ENCODE results near the gene HSD11B2.

The HSD11B2 gene

DNA sequence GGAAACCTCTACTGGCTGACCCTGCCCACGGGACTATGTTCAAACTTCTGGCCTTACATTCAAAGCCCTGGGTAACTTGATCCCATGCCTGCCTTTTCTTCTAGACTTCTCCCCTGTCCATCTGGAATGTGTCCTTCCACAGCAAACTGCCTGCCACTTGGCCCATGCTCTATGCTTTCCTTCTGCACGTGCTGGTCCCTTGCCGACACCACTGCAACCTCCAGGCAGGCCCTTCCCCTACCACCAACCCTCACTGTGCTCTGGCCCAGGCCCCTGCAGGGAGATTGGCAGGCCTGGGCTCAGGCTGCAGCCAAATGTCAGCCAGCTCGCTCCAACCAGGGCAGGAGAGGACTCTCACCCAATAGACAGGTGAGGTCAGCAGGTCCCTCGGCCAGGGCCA, 11.0 kb downstream of the HSD11B2 start:
- ATAC-seq (ENCODE audit: insufficient read depth, low read depth): no peak
- Histone ChIP-seq H3K9ac (ENCODE audit: low read depth, low read length) (no peak overlapping the region), H3K27ac (ENCODE audit: low read length) (no peak overlapping the region)

DNA sequence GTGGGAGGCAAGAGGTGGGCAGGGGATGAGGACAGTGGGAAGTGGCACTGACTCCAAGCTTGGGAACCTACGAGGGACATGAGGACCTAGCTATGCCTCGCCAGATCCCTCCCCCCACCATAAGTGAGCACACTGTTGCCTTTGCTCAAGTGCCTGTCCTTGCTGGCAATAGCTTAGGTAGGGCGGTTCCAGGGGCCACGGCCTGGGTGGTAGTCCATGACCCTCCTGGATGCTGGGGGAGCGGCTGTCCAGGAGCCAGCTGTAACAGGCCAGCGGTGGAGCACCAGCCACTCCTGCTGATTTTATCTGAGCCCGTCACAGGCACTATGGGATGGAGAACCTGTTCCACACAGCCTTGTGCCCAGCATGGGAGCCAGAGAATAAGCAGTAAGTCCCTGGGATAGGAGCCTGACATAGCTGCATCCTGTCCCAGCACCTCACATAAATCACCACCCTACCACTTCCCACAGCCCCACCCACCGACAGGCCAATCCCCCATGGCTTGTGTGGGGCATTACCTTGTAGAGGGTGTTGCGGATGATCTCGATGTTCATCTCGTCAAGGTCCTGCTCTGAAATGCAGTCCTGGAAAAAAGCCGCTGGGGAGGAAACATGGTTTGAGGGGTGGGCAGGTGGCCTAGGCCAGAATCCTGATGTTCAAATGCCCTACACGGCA, 11.8 kb downstream of the HSD11B2 start:
- no peak overlapping the region for H3K4me3 ChIP-seq (ENCODE audit: low read depth in 1 of 2, low read length in 2 of 2)
- TF ChIP-seq, protein P1, sequence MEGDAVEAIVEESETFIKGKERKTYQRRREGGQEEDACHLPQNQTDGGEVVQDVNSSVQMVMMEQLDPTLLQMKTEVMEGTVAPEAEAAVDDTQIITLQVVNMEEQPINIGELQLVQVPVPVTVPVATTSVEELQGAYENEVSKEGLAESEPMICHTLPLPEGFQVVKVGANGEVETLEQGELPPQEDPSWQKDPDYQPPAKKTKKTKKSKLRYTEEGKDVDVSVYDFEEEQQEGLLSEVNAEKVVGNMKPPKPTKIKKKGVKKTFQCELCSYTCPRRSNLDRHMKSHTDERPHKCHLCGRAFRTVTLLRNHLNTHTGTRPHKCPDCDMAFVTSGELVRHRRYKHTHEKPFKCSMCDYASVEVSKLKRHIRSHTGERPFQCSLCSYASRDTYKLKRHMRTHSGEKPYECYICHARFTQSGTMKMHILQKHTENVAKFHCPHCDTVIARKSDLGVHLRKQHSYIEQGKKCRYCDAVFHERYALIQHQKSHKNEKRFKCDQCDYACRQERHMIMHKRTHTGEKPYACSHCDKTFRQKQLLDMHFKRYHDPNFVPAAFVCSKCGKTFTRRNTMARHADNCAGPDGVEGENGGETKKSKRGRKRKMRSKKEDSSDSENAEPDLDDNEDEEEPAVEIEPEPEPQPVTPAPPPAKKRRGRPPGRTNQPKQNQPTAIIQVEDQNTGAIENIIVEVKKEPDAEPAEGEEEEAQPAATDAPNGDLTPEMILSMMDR (IDR thresholded peaks at IDR 0.05; ENCODE audit: borderline replicate concordance, extremely low read depth, low read length, poor library complexity, severe bottlenecking): no peak
- no peak for TF ChIP-seq EZH2 (IDR thresholded peaks at IDR 0.05; ENCODE audit: borderline replicate concordance, low read depth, low read length, severe bottlenecking)
- ATAC-seq (ENCODE audit: insufficient read depth, low read depth) (no peak), DNase-seq (no peak)
- H3K27me3 ChIP-seq (ENCODE audit: insufficient read depth, low read length, poor library complexity): no peaks in the 10 kb centered on the region
- H3K36me3 ChIP-seq (ENCODE audit: insufficient read depth, low read length): peaks cover 39% of the 10 kb centered on the region
- no peak overlapping the region for H3K4me2 ChIP-seq (ENCODE audit: insufficient read depth, low read length)
- H3K27ac ChIP-seq (ENCODE audit: low read length): no peak overlapping the region
- H3K9ac ChIP-seq (ENCODE audit: low read depth, low read length): no peak overlapping the region
- H3K4me1 ChIP-seq (ENCODE audit: insufficient read depth, low read length): no peaks in the 10 kb centered on the region
- no peaks in the 10 kb centered on the region for H3K9me3 ChIP-seq (ENCODE audit: insufficient read depth, low read length, severe bottlenecking)
- H2AFZ ChIP-seq (ENCODE audit: low read depth, low read length): no peak overlapping the region
- H4K20me1 ChIP-seq (ENCODE audit: insufficient read depth, low read length): peaks cover 24% of the 10 kb centered on the region
- no peaks in the 10 kb centered on the region for H3K79me2 ChIP-seq (ENCODE audit: insufficient read depth, low read length)

More for the DNA sequence above, 11.0 kb downstream of the HSD11B2 start:
- H3K9me3 ChIP-seq (ENCODE audit: insufficient read depth, low read length, severe bottlenecking): no peaks in the 10 kb centered on the region
- H3K36me3 ChIP-seq (ENCODE audit: insufficient read depth, low read length): peaks cover 39% of the 10 kb centered on the region
- H3K4me1 ChIP-seq (ENCODE audit: insufficient read depth, low read length): no peaks in the 10 kb centered on the region
- no peak overlapping the region for H3K4me2 ChIP-seq (ENCODE audit: insufficient read depth, low read length)
- H2AFZ ChIP-seq (ENCODE audit: low read depth, low read length): no peak overlapping the region
- no peaks in the 10 kb centered on the region for H3K79me2 ChIP-seq (ENCODE audit: insufficient read depth, low read length)
- H3K27me3 ChIP-seq (ENCODE audit: insufficient read depth, low read length, poor library complexity): no peaks in the 10 kb centered on the region
- DNase-seq: no peak
- no peak overlapping the region for H3K4me3 ChIP-seq (ENCODE audit: low read depth in 1 of 2, low read length in 2 of 2)
- TF ChIP-seq, protein P1 (IDR thresholded peaks at IDR 0.05; ENCODE audit: borderline replicate concordance, extremely low read depth, low read length, poor library complexity, severe bottlenecking): no peak
- TF ChIP-seq EZH2 (IDR thresholded peaks at IDR 0.05; ENCODE audit: borderline replicate concordance, low read depth, low read length, severe bottlenecking): no peak
- H4K20me1 ChIP-seq (ENCODE audit: insufficient read depth, low read length): peaks cover 26% of the 10 kb centered on the region

DNA sequence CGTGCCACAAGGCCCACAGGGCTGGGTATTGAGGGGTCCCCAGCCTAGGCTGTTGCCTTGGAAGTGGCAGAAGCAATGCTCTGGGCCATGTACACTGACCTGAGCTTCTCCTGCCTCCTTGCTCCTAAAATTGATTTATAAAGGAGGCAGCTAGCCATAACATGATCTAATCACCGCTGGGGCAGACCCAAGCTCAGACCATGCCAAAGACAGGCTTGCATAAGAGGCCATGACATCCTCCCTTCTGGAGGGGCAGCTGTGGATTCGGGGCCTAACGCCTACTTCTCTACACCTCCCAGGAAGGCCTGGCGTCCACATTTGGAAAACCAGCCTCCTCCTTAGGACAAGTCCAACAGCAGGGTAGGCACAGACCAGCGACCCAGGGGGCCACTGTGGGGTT, 12.3 kb downstream of the HSD11B2 start:
- ATAC-seq (ENCODE audit: insufficient read depth, low read depth) (no peak), DNase-seq (no peak)
- no peak overlapping the region for H3K4me3 ChIP-seq (ENCODE audit: low read depth in 1 of 2, low read length in 2 of 2)
- peaks cover 34% of the 10 kb centered on the region for H3K36me3 ChIP-seq (ENCODE audit: insufficient read depth, low read length)
- H3K27me3 ChIP-seq (ENCODE audit: insufficient read depth, low read length, poor library complexity): no peaks in the 10 kb centered on the region
- H3K9me3 ChIP-seq (ENCODE audit: insufficient read depth, low read length, severe bottlenecking): no peaks in the 10 kb centered on the region
- H2AFZ ChIP-seq (ENCODE audit: low read depth, low read length): no peak overlapping the region
- no peak for TF ChIP-seq EZH2 (IDR thresholded peaks at IDR 0.05; ENCODE audit: borderline replicate concordance, low read depth, low read length, severe bottlenecking)
- TF ChIP-seq, protein P1 (IDR thresholded peaks at IDR 0.05; ENCODE audit: borderline replicate concordance, extremely low read depth, low read length, poor library complexity, severe bottlenecking): no peak
- no peaks in the 10 kb centered on the region for H3K4me1 ChIP-seq (ENCODE audit: insufficient read depth, low read length)
- H3K27ac ChIP-seq (ENCODE audit: low read length): no peak overlapping the region
- no peak overlapping the region for H3K9ac ChIP-seq (ENCODE audit: low read depth, low read length)
- no peaks in the 10 kb centered on the region for H3K79me2 ChIP-seq (ENCODE audit: insufficient read depth, low read length)
- H4K20me1 ChIP-seq (ENCODE audit: insufficient read depth, low read length): peaks cover 24% of the 10 kb centered on the region
- H3K4me2 ChIP-seq (ENCODE audit: insufficient read depth, low read length): no peak overlapping the region

Data from DND-41 (cell line).